ENCODE results near the gene MRGPRX2.

The MRGPRX2 gene

GRCh38 chr11:19025481-19026406, 34.8 kb downstream of the MRGPRX2 start:
- H3K4me3 ChIP-seq (ENCODE audit: low read depth in 1 of 2, low read length in 1 of 2), result no peak overlapping the region
- H3K27me3 ChIP-seq, result peaks cover 6% of the 10 kb centered on the region
- H3K4me1 ChIP-seq (ENCODE audit: control insufficient read depth in 1 of 2, insufficient read depth in 1 of 2, low read depth in 1 of 2, low read length in 1 of 2), result no peaks in the 10 kb centered on the region
- TF ChIP-seq, protein P1, sequence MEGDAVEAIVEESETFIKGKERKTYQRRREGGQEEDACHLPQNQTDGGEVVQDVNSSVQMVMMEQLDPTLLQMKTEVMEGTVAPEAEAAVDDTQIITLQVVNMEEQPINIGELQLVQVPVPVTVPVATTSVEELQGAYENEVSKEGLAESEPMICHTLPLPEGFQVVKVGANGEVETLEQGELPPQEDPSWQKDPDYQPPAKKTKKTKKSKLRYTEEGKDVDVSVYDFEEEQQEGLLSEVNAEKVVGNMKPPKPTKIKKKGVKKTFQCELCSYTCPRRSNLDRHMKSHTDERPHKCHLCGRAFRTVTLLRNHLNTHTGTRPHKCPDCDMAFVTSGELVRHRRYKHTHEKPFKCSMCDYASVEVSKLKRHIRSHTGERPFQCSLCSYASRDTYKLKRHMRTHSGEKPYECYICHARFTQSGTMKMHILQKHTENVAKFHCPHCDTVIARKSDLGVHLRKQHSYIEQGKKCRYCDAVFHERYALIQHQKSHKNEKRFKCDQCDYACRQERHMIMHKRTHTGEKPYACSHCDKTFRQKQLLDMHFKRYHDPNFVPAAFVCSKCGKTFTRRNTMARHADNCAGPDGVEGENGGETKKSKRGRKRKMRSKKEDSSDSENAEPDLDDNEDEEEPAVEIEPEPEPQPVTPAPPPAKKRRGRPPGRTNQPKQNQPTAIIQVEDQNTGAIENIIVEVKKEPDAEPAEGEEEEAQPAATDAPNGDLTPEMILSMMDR (IDR thresholded peaks at IDR 0.05), result no peak
- no peaks in the 10 kb centered on the region for H3K9me3 ChIP-seq
- H3K36me3 ChIP-seq, result no peaks in the 10 kb centered on the region
- H3K27ac ChIP-seq, result no peak overlapping the region

DNA sequence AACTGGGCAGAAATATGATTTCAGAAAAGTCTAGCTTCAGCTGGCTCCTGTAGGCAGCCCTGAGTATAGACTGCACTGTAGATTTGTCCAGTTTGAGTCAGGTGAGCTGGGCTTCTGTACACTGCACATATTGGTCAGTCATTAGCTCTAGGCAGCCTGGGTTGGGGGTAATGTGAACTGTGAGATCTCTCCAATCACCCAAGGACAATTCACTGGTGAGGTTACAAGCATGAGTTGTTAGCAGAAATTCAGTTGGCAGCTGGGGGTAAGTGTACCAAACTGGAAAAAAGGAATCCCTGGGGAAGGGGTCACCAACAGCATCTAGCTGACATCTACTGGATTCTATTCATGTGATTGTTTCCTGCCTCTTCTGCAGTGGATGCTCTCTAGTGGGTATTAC, 39.7 kb downstream of the MRGPRX2 start:
- Histone ChIP-seq H3K9me3 (no peaks in the 10 kb centered on the region), H3K27me3 (peaks cover 6% of the 10 kb centered on the region), H3K4me3 (ENCODE audit: low read depth in 1 of 2, low read length in 1 of 2) (no peak overlapping the region), H3K4me1 (ENCODE audit: control insufficient read depth in 1 of 2, insufficient read depth in 1 of 2, low read depth in 1 of 2, low read length in 1 of 2) (no peaks in the 10 kb centered on the region), H3K36me3 (no peaks in the 10 kb centered on the region), H3K27ac (no peak overlapping the region)
- TF ChIP-seq, protein P1 (IDR thresholded peaks at IDR 0.05), result no peak

DNA sequence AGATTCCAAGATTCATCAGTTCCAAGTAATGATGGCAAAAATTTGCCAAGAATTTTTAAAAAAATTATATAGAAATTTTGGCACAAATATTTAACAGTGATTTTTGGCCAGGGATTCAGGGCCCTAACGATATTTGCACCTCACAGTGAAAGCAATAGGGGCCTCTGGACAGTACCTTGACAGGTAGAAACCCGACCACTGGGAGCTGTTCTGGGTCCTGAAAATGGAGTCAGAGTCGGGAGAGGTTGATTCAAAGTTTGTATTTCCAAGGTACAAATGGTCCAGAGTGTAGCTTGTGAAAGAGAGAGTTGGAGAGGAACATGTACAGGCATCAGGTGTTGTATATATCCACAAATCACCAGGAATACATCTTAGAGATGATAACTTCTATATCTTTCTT, 41.6 kb downstream of the MRGPRX2 start:
- Histone ChIP-seq H3K4me3 (ENCODE audit: low read depth in 1 of 2, low read length in 1 of 2) (no peak overlapping the region), H3K36me3 (no peaks in the 10 kb centered on the region), H3K27ac (no peak overlapping the region), H3K27me3 (no peaks in the 10 kb centered on the region), H3K9me3 (no peaks in the 10 kb centered on the region), H3K4me1 (ENCODE audit: control insufficient read depth in 1 of 2, insufficient read depth in 1 of 2, low read depth in 1 of 2, low read length in 1 of 2) (no peaks in the 10 kb centered on the region)
- TF ChIP-seq, protein P1 (IDR thresholded peaks at IDR 0.05), result no peak

DNA sequence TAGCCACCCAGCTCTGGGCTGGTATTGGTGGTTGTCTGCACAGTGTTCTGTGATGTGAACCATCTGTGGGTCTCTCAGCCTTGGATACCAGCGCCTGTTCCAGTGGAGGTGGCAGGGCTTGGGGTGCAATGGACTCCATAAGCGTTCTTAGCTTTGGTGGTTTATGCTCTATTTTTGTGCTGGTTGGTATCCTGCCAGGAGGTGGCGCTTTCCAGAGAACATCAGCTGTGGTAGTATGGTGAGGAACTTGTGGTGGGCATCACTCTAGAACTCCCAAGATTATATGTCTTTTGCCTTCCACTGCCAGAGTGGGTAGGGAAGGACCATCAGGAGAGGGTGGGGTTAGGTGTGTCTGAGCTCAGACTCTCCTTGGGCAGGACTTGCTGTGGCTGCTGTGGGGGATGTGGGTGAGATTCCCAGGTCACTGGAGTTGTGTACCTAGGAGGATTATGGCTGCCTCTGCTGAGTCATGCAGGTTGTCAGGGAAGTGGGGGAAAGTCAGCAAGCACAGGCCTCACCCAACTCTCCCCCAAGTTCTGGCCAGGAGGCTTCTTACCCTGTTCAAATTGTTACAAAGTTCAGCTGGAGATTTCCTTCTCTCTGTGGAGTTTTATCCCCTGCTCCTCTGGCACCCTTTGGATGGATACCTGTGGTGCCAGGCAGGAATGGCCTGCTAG, 47.2 kb downstream of the MRGPRX2 start:
- Histone ChIP-seq H3K4me1 (ENCODE audit: control insufficient read depth in 1 of 2, insufficient read depth in 1 of 2, low read depth in 1 of 2, low read length in 1 of 2) (no peaks in the 10 kb centered on the region), H3K4me3 (ENCODE audit: low read depth in 1 of 2, low read length in 1 of 2) (no peak overlapping the region), H3K9me3 (no peaks in the 10 kb centered on the region), H3K36me3 (no peaks in the 10 kb centered on the region), H3K27ac (no peak overlapping the region), H3K27me3 (no peaks in the 10 kb centered on the region)
- TF ChIP-seq, protein P1 (IDR thresholded peaks at IDR 0.05), result no peak

- no peaks in the 10 kb centered on the region for H3K4me1 ChIP-seq (ENCODE audit: control insufficient read depth in 1 of 2, insufficient read depth in 1 of 2, low read depth in 1 of 2, low read length in 1 of 2)
- H3K36me3 ChIP-seq, result no peaks in the 10 kb centered on the region
- no peaks in the 10 kb centered on the region for H3K27me3 ChIP-seq
- TF ChIP-seq, protein P1 (IDR thresholded peaks at IDR 0.05), result no peak
- no peak overlapping the region for H3K27ac ChIP-seq
- no peaks in the 10 kb centered on the region for H3K9me3 ChIP-seq
- no peak overlapping the region for H3K4me3 ChIP-seq (ENCODE audit: low read depth in 1 of 2, low read length in 1 of 2)
These were observed 47.9 kb downstream of the MRGPRX2 start for GRCh38 chr11:19012636-19013035.
